22Rv1 (cell line): Measurements from ENCODE around the gene LIPA.
"Not testable (repeated sequence)": the region's sequence is repeated elsewhere in the genome, so short reads cannot be mapped to it uniquely, and the experiment has no call there.

Source experiments
- H3K27ac ChIP-seq: fragments of 450-650 bp; 2 replicates; pipeline ENCODE4 v1.5.1; 2017
- ZFX ChIP-seq: fragments of 450-650 bp; IDR thresholded peaks from 2 replicates; pipeline ENCODE4 v1.6.1; 2017; ENCODE audit warnings: antibody characterized with exemption, borderline replicate concordance
- TF ChIP-seq, protein P1 (sequence below): fragments of 450-650 bp; IDR thresholded peaks from 2 replicates; pipeline ENCODE4 v1.5.1; 2017; ENCODE audit warnings: mild to moderate bottlenecking

LIPA gene

DNA sequence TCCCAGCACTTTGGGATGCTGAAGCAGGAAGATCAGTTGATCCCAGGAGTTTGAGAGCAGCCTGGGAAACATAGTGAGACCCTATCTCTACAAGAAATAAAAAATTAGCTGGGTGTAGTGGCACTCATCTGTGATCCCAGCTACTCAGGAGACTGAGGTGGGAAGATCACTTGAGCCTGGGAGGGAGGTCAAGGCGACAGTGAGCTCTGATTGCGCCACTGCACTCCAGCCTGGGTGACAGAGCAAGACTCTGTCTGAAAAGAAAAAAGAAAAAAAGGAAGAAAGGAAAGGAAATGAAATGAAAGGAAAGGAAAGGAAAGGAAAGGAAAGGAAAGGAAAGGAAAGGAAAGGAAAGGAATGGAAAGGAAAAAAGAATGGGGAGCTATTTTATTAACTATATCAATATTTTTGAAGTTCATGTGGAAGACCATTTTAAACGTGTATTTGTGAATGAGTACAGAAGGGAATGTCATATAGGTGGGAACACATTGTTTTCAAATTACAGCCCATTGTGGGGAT lies 43.2 kb upstream of the LIPA start:
- H3K27ac ChIP-seq: no peak overlapping the region
- TF ChIP-seq, protein P1, sequence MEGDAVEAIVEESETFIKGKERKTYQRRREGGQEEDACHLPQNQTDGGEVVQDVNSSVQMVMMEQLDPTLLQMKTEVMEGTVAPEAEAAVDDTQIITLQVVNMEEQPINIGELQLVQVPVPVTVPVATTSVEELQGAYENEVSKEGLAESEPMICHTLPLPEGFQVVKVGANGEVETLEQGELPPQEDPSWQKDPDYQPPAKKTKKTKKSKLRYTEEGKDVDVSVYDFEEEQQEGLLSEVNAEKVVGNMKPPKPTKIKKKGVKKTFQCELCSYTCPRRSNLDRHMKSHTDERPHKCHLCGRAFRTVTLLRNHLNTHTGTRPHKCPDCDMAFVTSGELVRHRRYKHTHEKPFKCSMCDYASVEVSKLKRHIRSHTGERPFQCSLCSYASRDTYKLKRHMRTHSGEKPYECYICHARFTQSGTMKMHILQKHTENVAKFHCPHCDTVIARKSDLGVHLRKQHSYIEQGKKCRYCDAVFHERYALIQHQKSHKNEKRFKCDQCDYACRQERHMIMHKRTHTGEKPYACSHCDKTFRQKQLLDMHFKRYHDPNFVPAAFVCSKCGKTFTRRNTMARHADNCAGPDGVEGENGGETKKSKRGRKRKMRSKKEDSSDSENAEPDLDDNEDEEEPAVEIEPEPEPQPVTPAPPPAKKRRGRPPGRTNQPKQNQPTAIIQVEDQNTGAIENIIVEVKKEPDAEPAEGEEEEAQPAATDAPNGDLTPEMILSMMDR: no peak
- no peak for TF ChIP-seq ZFX

DNA sequence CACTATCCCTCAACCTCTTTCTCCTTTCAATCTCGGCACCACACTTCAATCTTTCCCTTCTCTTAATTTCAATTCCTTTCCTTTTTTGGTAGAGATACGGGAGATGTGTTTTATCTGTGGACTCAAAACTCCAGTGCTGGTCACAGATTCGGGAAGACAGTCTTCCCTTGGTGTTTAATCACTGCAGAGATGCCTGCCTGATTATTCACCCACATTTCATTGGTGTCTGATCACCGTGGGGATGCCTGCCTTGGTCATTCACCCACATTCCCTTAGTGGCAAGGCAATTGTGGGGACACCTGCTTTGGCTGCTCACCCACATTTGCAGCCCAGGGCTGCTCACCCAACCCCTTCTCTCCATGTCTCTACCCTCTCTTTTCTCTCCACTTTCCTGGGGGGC lies 33.7 kb upstream of the LIPA start:
- H3K27ac ChIP-seq: not testable (repeated sequence)

DNA sequence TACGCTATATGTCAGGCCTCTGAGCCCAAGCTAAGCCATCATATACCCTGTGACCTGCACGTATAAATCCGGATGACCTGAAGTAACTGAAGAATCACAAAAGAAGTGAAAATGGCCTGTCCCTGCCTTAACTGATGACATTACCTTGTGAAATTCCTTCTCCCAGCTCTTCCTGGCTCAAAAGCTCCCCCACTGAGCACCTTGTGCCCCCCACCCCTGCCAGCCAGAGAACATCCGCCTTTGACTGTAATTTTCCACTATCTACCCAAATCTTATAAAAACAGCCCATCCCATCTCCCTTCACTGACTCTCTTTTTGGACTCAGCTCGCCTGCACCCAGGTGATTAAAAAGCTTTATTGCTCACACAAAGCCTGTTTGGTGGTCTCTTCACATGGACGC lies 33.1 kb upstream of the LIPA start:
- H3K27ac ChIP-seq: not testable (repeated sequence)

DNA sequence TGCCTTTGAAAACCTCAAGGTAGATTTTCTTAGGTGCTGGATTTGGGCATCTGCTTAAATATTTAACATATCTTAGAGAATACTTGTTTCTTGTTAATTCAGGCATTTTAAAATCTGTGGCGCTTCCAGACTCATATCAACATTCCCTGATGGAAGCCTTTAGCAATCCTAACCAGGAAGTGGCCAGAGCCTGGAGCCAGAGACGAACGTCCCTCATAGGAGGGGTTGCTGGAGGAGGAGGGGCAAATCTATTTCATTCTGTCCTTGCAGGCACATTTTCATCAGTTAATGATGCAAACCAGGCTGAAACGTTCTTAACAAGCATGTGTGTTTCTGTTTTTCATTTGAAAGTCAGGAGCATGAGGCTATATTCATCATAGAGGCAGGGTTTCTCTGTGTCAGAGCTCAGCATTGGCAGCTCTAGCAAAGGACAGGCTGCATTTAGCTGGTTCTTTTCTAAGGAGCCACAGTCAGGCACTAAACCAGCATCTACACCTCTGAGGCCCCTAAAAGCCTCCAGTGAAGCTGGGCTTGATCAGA lies 32.4 kb upstream of the LIPA start:
- TF ChIP-seq, protein P1: no peak
- no peak for TF ChIP-seq ZFX
- no peak overlapping the region for H3K27ac ChIP-seq

DNA sequence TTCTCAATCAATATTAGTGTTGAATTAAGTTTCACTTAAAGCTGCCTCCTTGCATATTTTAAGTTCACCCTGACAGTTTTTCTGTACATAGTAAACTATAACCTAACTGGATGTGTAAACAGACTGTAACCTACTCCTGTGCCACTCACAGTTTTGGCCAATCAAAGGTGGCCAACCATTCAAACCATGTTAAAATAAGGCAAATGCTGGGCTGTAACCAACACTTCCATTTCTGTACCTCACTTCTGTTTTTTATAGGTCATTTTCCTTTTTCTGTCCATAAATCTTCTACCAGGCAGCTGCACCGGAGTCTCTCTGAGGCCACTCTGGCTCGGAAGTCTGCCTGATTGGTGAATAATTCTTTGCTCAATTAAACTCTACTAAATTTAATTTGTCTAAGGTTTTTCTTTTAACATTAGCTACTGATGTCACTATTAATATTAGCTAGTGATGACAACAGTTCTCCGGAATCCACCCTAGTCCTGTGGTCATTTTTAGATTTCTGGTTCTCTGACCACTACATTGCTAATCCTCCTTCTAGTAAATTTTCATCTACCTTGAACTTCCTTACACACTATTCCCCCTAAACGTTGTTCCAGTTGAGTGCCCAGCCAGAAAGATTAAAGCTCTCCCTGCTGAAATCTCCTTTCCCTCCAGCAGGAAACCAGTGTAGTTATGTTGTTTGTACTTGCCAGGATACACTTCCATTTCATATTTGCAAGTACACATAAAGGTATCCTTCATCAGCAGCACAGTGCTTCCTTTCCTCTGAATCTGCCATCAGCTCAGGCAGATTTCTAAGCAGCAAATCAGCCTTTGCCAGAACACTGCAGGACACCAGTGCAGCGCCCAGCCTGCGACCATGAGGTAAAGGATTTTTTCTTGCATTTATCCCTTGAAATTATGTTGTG lies 31.7 kb upstream of the LIPA start:
- H3K27ac ChIP-seq: no peak overlapping the region
- TF ChIP-seq ZFX: no peak
- TF ChIP-seq, protein P1: no peak

DNA sequence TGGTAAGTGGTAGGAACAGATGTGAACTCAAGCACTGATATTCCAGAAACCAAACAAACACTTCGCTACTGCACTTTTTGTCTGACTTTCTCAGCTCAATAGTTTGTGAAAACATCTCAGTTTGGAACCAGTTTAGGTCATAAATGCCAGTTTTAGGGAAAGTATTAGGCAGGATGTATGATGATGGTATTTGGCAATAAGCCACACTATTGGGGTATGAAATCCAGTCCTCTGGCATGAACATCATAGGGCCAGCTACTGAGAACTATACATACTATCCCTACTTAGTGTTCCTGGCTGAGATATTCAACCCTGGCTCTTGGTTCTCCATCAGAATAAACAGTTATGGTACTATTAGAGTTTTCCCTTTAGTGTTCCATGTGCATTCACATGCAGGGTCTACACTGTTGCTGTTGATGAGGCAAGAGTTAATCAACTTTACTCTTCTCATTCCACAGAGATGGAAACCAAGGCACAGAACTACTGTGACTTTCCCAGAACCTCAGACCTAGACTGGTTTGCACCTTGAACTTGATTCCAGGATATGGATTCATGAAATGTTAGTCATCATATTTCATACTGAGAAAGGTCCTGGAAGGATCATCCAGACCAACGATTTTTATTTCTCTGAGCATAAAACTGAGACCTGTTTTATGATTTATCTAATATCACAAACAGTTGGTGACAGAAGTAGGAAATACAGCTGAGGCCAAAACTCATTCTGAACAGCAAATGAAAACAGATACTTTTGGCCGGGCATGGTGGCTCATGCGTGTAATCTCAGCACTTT lies 30.2 kb upstream of the LIPA start:
- no peak for TF ChIP-seq ZFX
- TF ChIP-seq, protein P1: no peak
- no peak overlapping the region for H3K27ac ChIP-seq

DNA sequence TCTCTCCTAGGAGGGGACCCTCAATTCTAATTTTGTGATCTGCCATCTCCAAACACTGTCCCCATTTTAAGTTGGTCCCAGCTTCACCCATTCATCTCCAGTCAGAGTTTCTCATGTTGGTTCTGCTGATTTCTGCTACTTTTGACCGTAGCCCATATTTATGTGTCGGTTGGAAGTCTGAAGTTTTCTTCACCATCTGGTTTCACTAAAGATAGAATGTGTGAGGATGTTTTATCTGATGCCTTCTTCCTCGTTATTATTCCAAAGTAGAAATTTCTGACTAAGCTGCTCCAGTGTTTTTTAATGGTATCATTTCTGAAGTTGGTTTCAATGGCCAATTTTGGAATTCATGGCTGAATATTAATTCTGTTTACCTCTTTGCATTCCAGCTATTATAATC lies 28.9 kb upstream of the LIPA start:
- H3K27ac ChIP-seq: no peak overlapping the region
- TF ChIP-seq ZFX: no peak
- TF ChIP-seq, protein P1: no peak

DNA sequence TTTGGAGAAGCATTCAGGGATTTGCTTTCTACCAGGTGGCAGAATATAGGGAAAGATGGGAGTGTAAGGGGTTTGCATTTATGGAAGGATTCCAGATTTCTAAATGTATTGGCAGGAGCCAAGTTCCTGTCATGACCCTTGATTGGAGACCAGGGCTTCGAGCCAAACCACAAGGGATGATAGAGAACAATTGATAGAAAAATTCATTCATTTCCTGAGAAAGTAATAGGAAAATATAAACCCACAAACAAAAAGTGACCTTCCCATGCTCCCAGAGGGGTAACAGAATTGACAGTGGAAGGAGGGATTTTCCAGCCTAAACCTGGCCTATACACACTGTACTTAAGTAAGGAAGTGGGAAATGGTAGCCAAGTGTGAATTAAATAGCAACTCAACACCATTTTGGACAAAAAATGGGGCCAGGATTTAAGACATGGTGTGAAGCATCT lies 27.9 kb upstream of the LIPA start:
- TF ChIP-seq, protein P1: no peak
- TF ChIP-seq ZFX: no peak
- H3K27ac ChIP-seq: no peak overlapping the region
